DND-41 (cell line): ENCODE measurements around the gene COTL1.

ENCODE experiments used
- CTCF ChIP-seq: IDR thresholded peaks from 2 replicates; pipeline ENCODE4 v1.5.1; 2012; ENCODE audit warnings: borderline replicate concordance, low read length, moderate library complexity, mild to moderate bottlenecking; ENCODE audit not compliant: poor library complexity, severe bottlenecking; ENCODE audit errors: extremely low read depth
- EZH2 ChIP-seq: IDR thresholded peaks from 3 replicates; pipeline ENCODE4 v1.6.1; 2012; ENCODE audit warnings: borderline replicate concordance, low read depth, mild to moderate bottlenecking, moderate library complexity, low read length, inconsistent platforms; ENCODE audit not compliant: severe bottlenecking

GRCh38 chr16:84614623-84614967, 3.3 kb downstream of the COTL1 start:
- TF ChIP-seq CTCF (no peak), EZH2 (no peak)
